Cerebellar cortex (tissue), 1 donor: ENCODE data around the gene FANCE.

Source experiments
- DNase-seq: peaks from one replicate; pipeline ENCODE4 v3.0.0-alpha.2; 2015; ENCODE audit warnings: low spot score

FANCE gene

DNA sequence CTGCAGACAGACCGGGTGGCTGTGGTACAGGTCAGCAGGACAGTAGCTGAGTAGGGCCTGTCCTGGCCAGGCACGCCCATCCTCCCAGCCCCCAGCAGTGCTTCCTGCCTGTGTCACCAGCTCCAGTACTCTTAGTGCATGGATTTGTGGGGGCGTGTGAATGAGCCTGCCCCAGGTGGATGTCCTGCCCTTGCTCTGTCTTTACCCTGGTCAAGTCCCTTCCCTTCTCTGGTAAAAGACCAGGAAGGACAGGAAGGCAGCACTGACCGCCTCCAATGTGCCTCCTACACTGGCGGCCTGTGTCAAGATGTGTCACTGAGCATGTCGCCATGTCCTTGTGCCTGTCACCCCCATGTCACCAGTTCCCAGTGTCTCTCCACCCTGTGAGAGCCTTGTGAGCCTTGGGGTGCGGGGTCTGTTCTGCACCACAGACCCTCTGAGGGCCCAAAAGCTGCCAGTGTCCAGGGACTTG is 32.8 kb downstream of the FANCE start:
- no peak for DNase-seq

DNA sequence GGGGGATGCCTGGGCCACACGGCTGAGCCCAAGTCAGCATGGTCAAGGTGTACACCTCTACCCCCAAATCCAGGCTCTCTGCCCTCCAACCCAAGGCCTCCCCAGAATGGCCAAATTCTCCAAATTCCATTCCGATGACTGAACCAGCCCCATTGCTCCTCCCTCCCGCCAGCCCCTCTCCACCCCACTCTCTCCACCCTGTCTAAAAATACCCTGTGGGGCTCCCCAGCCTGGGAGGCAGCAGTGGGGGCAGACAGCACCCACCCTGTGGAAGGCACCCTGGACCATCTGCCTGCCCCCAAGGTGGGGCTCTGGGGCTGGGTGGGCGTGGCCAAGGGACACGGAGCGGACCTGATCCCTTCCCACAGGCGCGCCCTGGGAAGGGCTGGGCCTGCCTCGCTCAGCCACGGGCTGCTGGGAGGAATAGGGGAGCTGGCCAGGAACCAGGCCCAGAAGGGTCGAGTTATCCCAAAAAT is 33.3 kb downstream of the FANCE start:
- no peak for DNase-seq

DNA sequence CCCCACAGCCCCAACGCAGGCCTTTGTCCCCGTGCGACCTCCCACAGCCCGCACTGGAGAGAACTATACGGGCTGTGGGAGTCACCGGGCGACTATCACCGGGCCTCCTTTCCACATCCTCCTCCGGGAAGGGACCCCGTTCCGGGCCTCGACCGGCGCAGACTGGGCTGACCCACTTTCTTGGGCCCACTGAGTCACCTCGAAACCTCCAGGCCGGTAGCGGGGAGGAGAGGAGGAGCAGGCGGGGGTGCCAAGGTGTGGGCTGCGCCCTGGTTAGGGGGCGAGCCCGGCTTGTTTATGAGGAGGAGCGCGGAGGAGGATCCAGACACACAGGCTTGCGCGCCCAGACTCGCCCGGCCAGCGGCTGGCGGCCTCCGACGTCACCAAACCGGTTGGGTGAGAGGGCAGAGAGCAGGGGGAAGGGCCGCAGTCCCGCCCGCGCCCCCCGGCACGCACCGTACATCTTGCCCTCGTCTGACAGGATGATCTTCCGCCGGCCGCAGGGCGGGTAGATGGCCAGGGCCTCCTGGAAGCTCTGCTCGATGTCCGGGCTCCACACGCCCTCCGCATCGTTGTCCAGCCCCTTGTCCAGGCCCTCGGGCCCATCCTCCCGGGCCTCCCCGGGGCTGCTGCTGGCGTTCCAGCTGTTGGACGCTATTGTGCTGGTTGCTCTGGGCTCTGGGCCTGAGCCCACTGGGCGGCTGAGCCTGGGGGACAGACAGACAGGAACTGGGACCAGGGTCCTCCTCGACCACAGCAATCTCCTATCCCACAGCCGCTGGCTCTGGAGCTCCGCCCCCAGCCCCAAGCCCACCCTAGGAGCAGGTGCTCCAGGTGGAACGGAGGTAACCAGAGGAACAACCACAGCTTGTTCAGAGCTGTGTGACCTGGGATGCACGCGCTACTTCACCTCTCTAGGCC is 34.1 kb downstream of the FANCE start:
- DNase-seq: no peak

- DNase-seq: no peak
Observed at GRCh38 chr6:35487658-35488516, 35.7 kb downstream of the FANCE start.

DNA sequence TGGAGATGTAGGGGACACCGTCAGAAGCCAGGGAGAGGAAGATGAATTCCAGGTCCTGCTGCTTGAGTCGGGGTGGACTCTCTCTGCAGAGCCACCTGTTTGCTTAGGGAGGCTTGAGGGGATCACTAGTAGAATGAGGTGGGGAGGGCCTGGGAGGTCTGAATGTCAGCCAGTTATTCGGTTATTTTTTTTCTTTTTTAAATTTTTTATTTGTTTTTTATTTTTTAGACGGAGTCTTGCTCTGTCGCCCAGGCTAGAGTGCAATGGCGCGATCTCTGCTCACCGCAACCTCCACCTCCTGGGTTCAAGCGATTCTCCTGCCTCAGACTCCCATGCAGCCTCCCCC is 36.4 kb downstream of the FANCE start:
- no peak for DNase-seq

DNA sequence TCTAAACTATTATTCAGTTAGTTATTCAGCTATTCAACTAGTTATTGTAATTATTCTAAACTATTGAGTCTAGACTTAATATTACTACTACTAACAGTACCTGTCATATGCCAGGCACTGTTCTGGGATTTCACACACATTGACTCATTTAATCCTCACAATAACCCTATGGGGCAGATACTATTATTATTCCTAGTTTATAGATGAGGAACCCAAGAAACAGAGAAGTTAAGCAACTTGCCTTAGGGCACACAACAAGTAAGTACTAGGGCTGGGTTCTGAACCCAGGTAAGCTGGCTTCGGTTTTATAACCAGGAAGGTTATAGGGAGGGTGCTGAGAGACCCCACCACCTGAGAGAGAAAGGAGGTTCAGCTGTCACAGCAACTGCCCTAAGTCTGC is 36.9 kb downstream of the FANCE start:
- no peak for DNase-seq

DNA sequence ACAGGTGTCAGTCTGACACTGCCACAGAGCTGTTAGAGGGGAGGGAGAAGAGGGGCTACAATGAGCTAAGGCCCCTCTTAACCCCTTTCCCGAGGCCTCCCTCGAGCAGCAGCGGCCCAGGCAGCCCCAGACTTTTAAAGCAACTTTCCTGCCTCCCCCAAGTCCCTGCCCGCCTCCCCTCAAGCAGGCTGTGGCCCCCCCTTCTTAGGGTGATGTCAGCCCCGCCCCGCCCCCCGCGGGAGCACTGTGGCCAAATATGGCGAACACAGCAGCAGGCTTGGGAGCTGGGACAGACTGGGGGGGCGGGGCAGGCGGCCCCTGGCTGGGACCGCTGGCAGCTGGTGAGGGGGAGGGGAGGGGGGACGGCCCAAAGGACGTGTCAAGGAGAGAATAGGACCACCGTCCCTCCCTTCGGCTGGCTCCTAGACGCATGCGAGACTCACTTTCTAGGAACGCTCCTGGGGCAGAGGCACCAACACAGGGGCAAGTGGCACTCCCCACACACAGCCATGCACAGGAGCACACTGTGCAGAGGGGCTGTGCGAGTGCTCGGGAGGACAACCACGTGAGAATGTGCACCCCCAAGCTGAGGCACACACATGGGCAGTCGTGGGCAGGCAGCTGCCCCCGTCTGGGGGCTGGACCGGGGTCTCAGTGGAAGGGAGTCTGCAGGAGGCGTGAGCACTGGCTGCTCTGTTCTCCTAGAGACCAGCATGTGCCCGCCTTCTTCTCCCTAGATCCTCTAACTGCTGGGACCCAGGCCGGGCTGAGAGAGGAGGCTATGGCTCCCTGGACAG is 38.1 kb downstream of the FANCE start:
- DNase-seq: no peak

DNA sequence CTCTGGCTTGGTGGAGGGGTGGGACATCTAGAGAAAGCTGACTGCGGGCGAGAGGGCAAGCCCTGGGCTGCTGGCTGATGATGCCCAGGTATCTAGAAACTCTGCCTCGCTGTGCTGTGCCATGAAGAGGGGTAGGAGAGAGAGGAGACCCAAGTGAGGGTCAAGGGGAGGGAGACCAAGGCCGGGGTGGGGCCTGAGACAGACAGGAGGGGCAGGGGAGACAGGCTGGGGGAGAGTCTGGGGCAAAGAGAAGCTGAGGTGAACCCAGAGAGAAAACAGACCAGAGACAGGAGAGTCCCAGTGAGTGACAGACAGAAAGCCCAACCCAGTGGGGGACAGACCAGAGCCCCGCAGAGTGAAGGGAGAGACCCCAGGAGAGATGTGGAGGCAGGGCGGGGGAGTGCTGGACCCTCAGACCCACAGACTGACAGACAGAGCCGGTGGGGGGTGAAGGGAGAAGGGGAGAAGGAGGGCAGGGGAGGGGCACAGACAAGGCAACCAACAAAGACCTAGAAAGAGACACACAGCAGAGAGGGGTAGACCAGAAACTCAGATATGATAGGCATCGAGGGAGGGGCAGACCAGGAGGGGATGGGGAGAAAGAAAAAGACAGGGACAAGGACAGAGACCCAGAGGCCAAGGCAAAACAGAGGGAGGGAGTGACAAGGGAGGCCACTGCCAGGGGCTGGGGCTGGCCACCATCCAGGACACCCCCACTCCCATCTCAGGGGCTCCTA is 38.9 kb downstream of the FANCE start:
- DNase-seq: no peak

- no peak for DNase-seq
Observed at GRCh38 chr6:35491558-35492257, 39.6 kb downstream of the FANCE start.

DNA sequence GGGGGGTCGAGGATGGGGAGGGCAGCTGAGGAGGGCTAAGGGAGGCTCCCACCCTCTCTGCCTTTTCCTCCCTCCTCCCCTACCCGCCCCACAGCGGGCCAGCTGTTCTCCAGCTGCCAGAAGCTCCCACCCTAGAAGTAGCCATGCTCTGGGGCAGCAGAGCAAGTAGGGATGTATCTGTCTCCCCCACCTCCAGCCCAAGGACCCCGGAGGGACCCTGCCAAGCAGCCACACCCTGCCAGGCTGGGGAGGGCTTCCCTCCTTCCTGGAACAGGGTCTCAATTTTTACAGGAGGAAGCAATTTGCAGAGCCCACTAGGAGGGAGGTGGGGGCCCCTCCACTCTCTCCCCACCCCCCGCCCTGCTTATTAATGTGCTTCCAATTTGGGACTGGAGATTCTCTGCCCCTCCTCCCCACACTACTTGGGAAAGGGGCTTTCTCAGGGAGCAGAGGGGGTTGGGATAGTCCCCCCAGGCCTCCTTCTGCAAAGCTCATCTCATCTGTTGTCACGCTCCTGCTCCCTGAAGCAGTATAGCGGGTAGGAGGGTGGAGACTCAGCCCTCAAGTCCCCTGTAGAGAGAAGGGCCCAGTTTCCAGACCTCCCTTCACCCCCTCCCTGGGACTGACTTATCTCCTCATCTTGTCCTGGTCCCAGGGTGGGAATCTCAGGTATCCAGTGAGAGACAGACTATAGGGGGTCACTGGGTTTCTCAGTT is 40.3 kb downstream of the FANCE start:
- DNase-seq: no peak

DNA sequence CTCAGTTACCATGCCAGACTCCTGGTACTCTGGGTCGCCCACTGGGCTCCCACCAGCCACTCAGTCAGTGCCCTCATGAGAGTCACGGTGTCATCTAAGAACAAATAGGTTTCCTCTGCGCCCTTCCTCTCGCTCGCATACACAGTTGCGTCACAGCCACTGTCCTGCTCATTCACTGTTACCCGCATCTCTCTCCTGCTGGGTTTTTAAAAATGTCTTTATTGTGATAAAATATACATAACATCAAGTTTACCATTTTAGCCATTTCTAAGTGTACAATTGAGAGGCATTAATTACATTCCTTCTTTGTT is 40.8 kb downstream of the FANCE start:
- DNase-seq: no peak

GRCh38 chr6:35493307-35493983 is 41.3 kb downstream of the FANCE start:
- DNase-seq: no peak

- no peak for DNase-seq
Observed at GRCh38 chr6:35494161-35494563, 42.0 kb downstream of the FANCE start.

DNA sequence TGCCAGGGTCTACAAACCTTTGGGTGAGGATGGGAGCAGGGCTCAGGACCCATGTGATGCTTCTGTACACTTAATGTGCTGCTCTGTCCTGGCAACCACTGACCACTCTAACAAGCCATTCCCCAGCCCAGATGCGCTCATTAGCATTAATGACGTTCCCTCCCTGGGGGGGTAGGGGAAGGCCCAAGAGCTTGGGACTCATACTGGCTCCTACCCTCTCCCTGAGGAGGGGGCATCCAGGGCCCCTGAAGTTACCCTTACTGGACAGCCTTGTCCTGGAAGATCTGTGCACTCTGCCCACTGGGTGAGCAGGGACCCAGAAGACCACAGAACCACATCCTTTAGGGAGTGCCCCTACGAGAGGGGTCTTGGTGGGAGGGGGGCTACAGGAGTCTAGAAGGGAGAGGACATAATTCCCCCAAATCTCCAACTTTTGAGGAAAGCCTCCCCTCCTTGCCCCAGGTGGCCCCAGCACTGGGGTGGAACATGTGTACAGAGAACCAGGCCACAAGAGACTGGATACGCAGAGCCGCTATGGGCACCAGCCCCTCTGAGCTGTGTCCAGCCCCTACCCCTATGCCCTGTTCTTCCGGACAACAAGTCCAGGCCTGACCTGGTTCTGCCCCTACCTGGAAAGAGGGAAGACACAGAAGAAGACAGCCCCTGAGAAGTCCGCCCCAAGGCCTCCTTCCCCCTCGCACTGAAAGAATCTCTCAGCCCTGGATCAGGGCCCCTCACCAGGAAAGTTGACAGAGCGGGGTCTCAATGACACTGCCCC is 43.3 kb downstream of the FANCE start:
- DNase-seq: no peak

DNA sequence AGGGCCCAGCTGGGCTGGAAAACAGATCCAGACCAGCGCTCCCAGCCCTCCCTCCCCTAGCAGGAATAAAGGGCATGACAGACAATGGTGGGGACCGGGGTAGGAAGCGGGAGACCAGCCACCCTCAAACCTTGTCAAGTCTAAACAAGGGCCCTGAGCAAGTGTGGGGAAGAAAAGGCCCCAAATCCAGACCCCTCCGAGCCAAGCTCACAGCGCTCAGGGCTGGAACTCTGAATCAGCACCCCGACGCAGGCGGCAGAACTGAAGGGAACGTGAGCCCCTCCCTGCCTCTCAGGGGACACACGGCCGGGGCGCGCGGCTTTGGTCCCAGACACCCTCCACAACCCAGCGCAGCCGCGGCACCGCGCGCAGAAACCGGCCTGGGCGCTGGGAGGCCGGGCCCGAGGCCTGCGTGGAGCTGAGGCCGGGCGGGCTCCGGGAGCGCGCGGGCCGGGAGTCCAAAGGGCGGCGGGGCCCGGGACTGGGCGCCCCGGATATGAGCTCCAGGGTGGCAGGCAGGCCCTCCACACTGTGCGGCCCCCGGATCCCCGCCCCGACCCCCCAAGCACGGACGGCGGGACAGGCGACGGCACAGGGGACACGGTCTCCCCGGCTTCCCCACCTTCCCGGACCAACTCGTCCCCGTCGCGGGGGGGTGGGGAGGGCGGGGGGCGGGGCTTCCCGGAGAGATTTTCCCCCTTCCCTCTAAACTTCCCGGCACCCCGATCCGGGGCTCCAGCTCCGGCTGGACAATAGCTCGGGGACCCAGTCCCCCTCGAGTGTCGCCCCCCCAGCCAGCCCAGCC is 44.1 kb downstream of the FANCE start:
- DNase-seq: no peak

- DNase-seq: no peak
Observed at GRCh38 chr6:35496841-35497570, 44.9 kb downstream of the FANCE start, which contains the start of gene TEAD3. TSS of gene TEAD3 (minus strand) at chr6:35497079.
